ENCODE results near the gene KRTAP5-1. TPM values are rescaled to one million over a fixed set of nuclear protein-coding genes. Genes with fewer than 3 reads are reported as not detected.
"Not testable (repeated sequence)": the region's sequence is repeated elsewhere in the genome, so short reads cannot be mapped to it uniquely, and the experiment has no call there.

The KRTAP5-1 gene
- total RNA-seq, 1 experiment from 2014 or later: not detected

DNA sequence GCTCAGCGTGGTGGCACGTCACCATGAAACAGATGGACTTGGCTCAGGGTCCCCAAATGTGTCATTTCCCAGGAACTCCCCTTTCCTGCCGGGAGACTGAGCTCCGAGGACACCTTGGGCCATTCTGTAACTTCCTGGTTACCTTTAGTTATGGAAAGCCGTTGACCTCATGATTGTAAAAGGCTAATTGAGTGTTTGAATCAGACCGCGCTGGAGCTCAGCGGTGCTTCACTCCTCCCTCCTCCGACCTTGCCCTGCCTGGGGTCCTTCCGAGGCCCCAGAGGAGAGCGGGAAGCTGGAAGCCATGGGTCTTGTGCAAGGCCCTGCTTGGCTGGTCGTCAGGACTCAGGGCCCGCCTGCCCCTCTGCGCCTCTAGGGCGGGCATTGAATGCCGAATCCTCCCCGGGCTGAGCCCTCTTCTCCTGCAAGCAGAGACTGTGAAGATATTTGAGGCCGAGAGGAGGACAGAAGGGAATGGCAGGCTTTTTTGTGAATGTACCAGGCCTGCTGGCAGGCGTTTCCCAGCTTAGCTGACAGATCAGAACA lies 11.6 kb upstream of the KRTAP5-1 start:
- not testable (repeated sequence) for H3K4me3 ChIP-seq; H3K27ac ChIP-seq; DNase-seq (ENCODE audit: low read depth in 1 of 2, low spot score in 2 of 2); H3K9me3 ChIP-seq (replicated peaks); H3K36me3 ChIP-seq; H3K4me1 ChIP-seq (replicated peaks); H3K27me3 ChIP-seq (replicated peaks)

DNA sequence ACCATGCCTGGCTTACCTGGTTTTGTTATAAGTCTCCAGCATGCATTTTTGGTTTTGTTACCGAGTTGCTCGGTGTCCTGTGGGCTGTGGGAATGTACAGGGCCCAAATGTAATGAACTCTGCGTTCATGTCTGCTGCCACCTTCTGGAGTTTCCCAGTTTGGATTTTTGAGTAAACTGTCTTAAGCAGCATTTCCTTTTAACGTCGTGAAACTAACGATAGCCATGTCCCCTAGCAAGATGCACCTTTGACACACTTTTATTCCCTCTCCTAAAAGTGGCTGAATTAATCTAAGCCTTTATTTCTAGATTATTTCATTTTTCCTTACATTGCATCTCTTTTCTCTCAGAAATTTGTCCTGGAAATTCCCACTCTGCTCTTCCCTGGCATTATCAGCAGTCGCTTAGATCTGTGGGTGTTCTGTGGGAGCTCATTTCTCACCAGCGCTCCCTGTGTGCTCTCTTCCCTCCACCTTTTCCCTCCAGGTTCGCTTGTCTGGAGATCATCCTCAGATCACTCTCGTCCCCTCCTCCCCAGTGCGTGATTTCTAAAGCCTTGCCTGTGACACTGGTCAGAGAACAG lies 11.0 kb upstream of the KRTAP5-1 start:
- not testable (repeated sequence) for DNase-seq (ENCODE audit: low read depth in 1 of 2, low spot score in 2 of 2); H3K27ac ChIP-seq; H3K4me3 ChIP-seq; H3K27me3 ChIP-seq (replicated peaks); H3K36me3 ChIP-seq; H3K4me1 ChIP-seq (replicated peaks); H3K9me3 ChIP-seq (replicated peaks)

GRCh38 chr11:1592628-1593027 lies 7.5 kb upstream of the KRTAP5-1 start:
- Histone ChIP-seq H3K4me1 (replicated peaks) (no peaks in the 10 kb centered on the region), H3K27me3 (replicated peaks) (0 out of 2 replicates have a peak, but pooled peaks cover 2% of the 10 kb centered on the region), H3K9me3 (replicated peaks) (no peaks in the 10 kb centered on the region), H3K4me3 (no peak overlapping the region), H3K27ac (no peak overlapping the region), H3K36me3 (no peaks in the 10 kb centered on the region)
- no peak for DNase-seq (ENCODE audit: low read depth in 1 of 2, low spot score in 2 of 2)

- no peaks in the 10 kb centered on the region for H3K4me1 ChIP-seq (replicated peaks)
Measured at GRCh38 chr11:1589996-1590395, 4.9 kb upstream of the KRTAP5-1 start.

DNA sequence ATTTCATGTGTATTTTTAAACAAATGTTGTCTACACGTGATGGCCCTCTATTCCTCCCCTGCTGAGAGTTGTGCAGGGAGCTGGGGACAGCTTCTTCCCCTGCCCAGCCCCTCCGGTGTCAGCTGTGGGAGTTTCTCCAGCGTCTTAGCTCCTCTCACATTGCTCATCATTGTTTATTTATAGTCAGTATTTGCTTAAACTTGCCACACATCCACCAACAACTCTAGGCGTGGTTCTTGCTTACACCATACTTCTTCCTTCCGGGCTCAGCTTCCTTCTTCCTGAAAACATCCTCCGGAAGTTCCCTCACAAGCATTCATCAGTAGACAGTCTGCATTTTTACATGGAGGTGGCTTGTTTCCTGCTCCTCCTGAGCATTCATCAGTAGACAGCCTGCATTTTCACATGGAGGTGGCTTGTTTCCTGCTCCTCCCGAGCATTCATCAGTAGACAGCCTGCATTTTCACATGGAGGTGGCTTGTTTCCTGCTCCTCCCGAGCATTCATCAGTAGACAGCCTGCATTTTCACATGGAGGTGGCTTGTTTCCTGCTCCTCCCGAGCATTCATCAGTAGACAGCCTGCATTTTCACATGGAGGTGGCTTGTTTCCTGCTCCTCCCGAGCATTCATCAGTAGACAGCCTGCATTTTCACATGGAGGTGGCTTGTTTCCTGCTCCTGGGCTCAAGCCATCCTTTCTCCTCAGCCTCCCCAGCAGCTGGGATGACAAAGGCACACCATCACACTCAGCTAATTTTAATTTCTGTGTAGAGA lies 4.3 kb upstream of the KRTAP5-1 start:
- not testable (repeated sequence) for DNase-seq (ENCODE audit: low read depth in 1 of 2, low spot score in 2 of 2); H3K27ac ChIP-seq; H3K4me3 ChIP-seq; H3K4me1 ChIP-seq (replicated peaks); H3K36me3 ChIP-seq; H3K27me3 ChIP-seq (replicated peaks); H3K9me3 ChIP-seq (replicated peaks)

More at GRCh38 chr11:1589996-1590395, 4.9 kb upstream of the KRTAP5-1 start:
- no peaks in the 10 kb centered on the region for H3K9me3 ChIP-seq (replicated peaks)
- 0 out of 2 replicates have a peak, but pooled peaks cover 2% of the 10 kb centered on the region for H3K27me3 ChIP-seq (replicated peaks)
- DNase-seq (ENCODE audit: low read depth in 1 of 2, low spot score in 2 of 2): no peak
- H3K27ac ChIP-seq: no peak overlapping the region
- no peak overlapping the region for H3K4me3 ChIP-seq
- H3K36me3 ChIP-seq: no peaks in the 10 kb centered on the region

GRCh38 chr11:1586699-1587098 lies 1.6 kb upstream of the KRTAP5-1 start:
- Histone ChIP-seq H3K4me1 (replicated peaks) (no peaks in the 10 kb centered on the region), H3K27ac (no peak overlapping the region), H3K9me3 (replicated peaks) (no peaks in the 10 kb centered on the region), H3K36me3 (no peaks in the 10 kb centered on the region), H3K27me3 (replicated peaks) (no peaks in the 10 kb centered on the region; the same call in 1 of the 2 replicates), H3K4me3 (no peak overlapping the region)
- no peak for DNase-seq (ENCODE audit: low read depth in 1 of 2, low spot score in 2 of 2)

DNA sequence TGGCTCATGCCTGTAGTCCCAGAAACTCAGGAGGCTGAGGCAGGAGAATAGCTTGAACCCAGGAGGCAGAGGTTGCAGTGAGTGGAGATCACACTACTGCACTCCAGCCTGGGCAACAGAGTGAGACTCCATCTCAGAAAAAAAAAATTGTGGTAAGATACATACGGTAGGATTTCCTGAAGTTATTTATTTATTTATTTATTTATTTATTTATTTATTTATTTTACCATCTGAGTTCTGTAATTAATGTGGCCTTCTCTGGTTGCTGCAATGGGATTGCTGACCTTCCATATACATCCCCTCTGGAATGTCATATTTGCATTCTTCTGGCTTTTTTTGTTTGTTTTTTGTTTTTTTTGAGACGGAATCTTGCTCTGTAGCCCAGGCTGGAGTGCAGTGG lies 2.2 kb downstream of the KRTAP5-1 start:
- H3K36me3 ChIP-seq; H3K4me1 ChIP-seq (replicated peaks); H3K27me3 ChIP-seq (replicated peaks); H3K4me3 ChIP-seq; H3K27ac ChIP-seq; H3K9me3 ChIP-seq (replicated peaks); DNase-seq (ENCODE audit: low read depth in 1 of 2, low spot score in 2 of 2): not testable (repeated sequence)

DNA sequence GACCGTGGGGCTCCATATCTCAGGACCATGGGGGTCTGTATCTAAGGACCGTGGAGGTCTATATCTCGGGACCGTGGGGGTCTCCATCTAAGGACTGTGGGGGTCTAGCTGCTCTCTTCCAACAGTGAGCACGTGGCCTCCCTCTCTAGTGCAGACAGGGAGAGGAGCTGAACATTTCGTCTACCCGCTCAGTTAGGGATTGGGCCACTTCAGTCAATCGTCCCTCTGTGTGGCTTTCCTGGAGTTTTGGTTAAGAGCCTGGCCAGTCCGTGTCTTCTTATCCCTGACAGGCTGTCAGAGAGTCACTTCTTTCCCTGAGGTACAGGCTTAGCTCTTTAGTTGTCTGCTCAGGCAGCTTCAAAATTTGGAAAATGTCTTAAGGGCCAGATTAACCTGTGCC lies 3.1 kb downstream of the KRTAP5-1 start:
- Histone ChIP-seq H3K36me3 (no peaks in the 10 kb centered on the region), H3K4me1 (replicated peaks) (no peaks in the 10 kb centered on the region), H3K27ac (no peak overlapping the region), H3K9me3 (replicated peaks) (no peaks in the 10 kb centered on the region), H3K4me3 (no peak overlapping the region), H3K27me3 (replicated peaks) (no peaks in the 10 kb centered on the region; the same call in 1 of the 2 replicates)
- DNase-seq (ENCODE audit: low read depth in 1 of 2, low spot score in 2 of 2): no peak

DNA sequence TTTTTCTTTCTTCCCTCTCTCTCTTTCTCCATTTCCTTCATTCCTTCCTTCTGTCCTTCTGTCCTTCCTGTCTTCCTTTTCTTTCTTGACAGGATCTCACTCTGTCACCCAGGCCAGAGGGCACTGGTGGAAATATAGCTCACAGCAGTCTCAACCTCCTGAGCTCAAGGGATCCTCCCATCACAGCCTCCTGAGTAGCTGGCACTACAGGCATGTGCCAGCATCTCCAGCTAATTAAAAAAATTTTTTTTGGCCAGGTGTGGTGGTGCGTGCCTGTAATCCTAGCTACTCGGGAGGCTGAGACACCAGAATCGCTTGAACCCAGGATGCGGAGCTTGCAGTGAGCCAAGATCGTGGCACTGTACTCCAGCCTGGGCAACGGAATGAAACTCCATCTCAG lies 8.3 kb downstream of the KRTAP5-1 start:
- DNase-seq (ENCODE audit: low read depth in 1 of 2, low spot score in 2 of 2): no peak
- Histone ChIP-seq H3K27ac (no peak overlapping the region), H3K36me3 (no peaks in the 10 kb centered on the region), H3K4me1 (replicated peaks) (peaks cover 7% of the 10 kb centered on the region; the same call in 1 of the 2 replicates), H3K9me3 (replicated peaks) (no peaks in the 10 kb centered on the region), H3K4me3 (no peak overlapping the region), H3K27me3 (replicated peaks) (peaks cover 13% of the 10 kb centered on the region)

- H3K4me1 ChIP-seq (replicated peaks): peaks cover 11% of the 10 kb centered on the region; the same call in 1 of the 2 replicates
- not testable (repeated sequence) for H3K36me3 ChIP-seq; H3K9me3 ChIP-seq (replicated peaks); DNase-seq (ENCODE audit: low read depth in 1 of 2, low spot score in 2 of 2); H3K4me3 ChIP-seq; H3K27ac ChIP-seq
- H3K27me3 ChIP-seq (replicated peaks): peaks cover 13% of the 10 kb centered on the region
Measured at GRCh38 chr11:1575756-1576155, 9.3 kb downstream of the KRTAP5-1 start.

DNA sequence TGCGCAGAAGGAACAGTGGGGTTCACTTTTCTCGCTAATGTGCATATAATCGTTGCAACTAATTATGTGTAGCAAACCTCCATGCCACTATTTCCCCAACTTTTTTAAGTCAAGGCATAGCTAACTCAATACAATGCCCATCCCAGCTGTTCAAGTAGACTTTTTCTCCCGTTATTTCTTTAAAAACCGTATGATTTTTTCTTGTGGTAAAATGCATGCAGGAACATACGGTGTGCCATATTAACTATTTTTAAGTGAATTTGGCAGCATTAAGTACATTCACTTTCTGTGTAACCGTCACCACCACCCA lies 10.2 kb downstream of the KRTAP5-1 start:
- Histone ChIP-seq H3K27ac (no peak overlapping the region), H3K9me3 (replicated peaks) (no peaks in the 10 kb centered on the region), H3K4me1 (replicated peaks) (peaks cover 11% of the 10 kb centered on the region; the same call in 1 of the 2 replicates), H3K36me3 (no peaks in the 10 kb centered on the region), H3K27me3 (replicated peaks) (peaks cover 13% of the 10 kb centered on the region), H3K4me3 (no peak overlapping the region)
- DNase-seq (ENCODE audit: low read depth in 1 of 2, low spot score in 2 of 2): no peak

DNA sequence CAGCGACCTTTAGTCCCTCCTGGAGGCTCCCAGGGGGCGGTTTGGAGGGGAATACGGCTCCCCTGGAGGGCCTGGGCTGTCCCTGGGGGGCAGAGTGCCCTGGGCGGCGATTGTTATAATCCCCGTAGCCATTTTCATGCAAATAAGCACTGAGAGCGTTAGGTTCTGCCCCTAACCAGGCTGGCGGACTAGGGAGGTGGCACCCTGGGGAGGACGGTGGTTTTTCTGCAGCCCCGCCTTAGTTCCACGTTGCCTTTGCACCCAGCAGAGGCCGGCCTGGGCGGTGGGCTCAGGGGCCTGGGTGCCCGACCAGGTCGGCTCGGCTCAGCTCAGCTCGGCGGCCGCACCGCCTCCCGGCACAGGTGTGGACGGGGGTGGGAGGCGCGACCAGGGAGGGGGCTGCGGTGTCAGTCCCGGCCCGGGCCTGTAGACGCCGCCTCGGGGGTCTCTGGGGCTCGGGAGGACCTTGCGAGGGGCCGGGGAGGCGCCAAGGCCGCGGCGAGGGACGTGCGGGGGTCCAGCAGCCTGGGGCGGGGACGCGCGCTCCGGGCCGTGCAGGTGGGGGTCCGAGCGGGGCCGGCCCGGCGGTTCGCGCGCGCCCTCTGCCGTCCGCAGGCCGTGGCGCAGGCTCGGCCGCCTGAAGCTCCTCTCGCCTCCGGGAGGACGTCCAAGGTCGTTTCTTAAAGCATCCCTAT lies 10.7 kb downstream of the KRTAP5-1 start:
- H3K27me3 ChIP-seq (replicated peaks): peaks cover 13% of the 10 kb centered on the region
- no peaks in the 10 kb centered on the region for H3K36me3 ChIP-seq
- DNase-seq (ENCODE audit: low read depth in 1 of 2, low spot score in 2 of 2): no peak
- H3K9me3 ChIP-seq (replicated peaks): no peaks in the 10 kb centered on the region
- H3K4me3 ChIP-seq: no peak overlapping the region
- no peak overlapping the region for H3K27ac ChIP-seq
- H3K4me1 ChIP-seq (replicated peaks): peaks cover 11% of the 10 kb centered on the region; the same call in 1 of the 2 replicates

DNA sequence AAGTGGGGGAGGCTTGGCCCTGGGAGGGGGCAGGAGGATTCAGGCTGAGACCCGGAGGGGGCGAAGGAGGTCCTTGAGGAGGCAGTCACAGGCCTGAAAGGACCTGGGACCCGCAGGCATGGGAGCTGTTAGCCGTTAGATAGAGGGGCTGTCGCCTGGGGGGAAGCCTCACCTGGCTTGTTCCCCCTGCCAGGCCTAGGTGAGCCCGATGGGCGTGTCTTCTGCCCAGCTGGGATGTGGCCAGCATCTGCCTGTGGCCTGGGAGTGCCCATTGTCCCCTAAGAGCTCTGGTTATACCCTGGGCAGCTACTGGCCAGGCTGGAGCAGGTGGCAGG lies 11.2 kb downstream of the KRTAP5-1 start:
- peaks cover 13% of the 10 kb centered on the region for H3K27me3 ChIP-seq (replicated peaks)
- peaks cover 11% of the 10 kb centered on the region; the same call in 1 of the 2 replicates for H3K4me1 ChIP-seq (replicated peaks)
- no peak for DNase-seq (ENCODE audit: low read depth in 1 of 2, low spot score in 2 of 2)
- no peak overlapping the region for H3K27ac ChIP-seq
- H3K36me3 ChIP-seq: no peaks in the 10 kb centered on the region
- no peaks in the 10 kb centered on the region for H3K9me3 ChIP-seq (replicated peaks)
- no peak overlapping the region for H3K4me3 ChIP-seq
